ENCODE measurements around the gene FKBP2. TPM values are rescaled to one million over a fixed set of nuclear protein-coding genes. Genes with fewer than 3 reads are reported as not detected.

FKBP2 gene
- total RNA-seq, 1 experiment from 2014 or later: 57.2 TPM

- TF ChIP-seq MAX (CRISPR knock-in tag; IDR thresholded peaks at IDR 0.05) (no peak), CREB1 (CRISPR knock-in tag; IDR thresholded peaks at IDR 0.05) (no peak)
Measured at GRCh38 chr11:64244107-64244506, 3.2 kb downstream of the FKBP2 start (continued).

- POLR2A ChIA-PET: interaction anchor here (0.8 to 1.9 kb wide), 5 partner anchors 22 to 96 kb away, joined by 3 to 6 read pairs (median 4); partner anchors contain the start of genes ESRRA and STIP1
Measured at GRCh38 chr11:64244966-64245365, 4.1 kb downstream of the FKBP2 start.

GRCh38 chr11:64245401-64245796 is 4.5 kb downstream of the FKBP2 start:
- ChIA-PET POLR2A (interaction anchor here (0.8 to 1.9 kb wide), 5 partner anchors 22 to 60 kb away, joined by 3 to 7 read pairs (median 4); partner anchors contain the start of genes ESRRA and STIP1), CTCF (interaction anchor here (0.7 to 3.2 kb wide), 5 partner anchors 20 to 86 kb away, joined by 3 to 14 read pairs (median 7); partner anchors contain the start of genes NUDT22 and TRPT1)
- Mint-ChIP-seq H3K36me3 (peaks cover 8% of the 10 kb centered on the region), H3K27ac (no peak overlapping the region), H3K4me1 (peaks cover 49% of the 10 kb centered on the region), H3K4me3 (peak overlapping the region; percentile 85), H3K9me3 (no peaks in the 10 kb centered on the region), H3K27me3 (ENCODE audit: low read depth) (no peaks in the 10 kb centered on the region)
- TF ChIP-seq ATF6 (CRISPR knock-in tag; IDR thresholded peaks at IDR 0.05) (no peak), ESRRA (CRISPR knock-in tag; IDR thresholded peaks at IDR 0.05; ENCODE audit: borderline replicate concordance) (0 out of 2 replicates have a peak, but pooled peaks have one; percentile 7), KAT7 (CRISPR knock-in tag; IDR thresholded peaks at IDR 0.05; ENCODE audit: borderline replicate concordance) (no peak)
- DNase-seq (ENCODE audit: low spot score) (no peak), ATAC-seq (no peak)

More at GRCh38 chr11:64244966-64245365, 4.1 kb downstream of the FKBP2 start:
- TF ChIP-seq ETV6 (CRISPR knock-in tag; IDR thresholded peaks at IDR 0.05): 0 out of 2 replicates have a peak, but pooled peaks have one; percentile 23
- TF ChIP-seq JAZF1 (CRISPR knock-in tag; IDR thresholded peaks at IDR 0.05): no peak
- TF ChIP-seq MLX (CRISPR knock-in tag; IDR thresholded peaks at IDR 0.05): no peak
- TF ChIP-seq FOXK1 (CRISPR knock-in tag; IDR thresholded peaks at IDR 0.05): 0 out of 2 replicates have a peak, but pooled peaks have one; percentile 38
- TF ChIP-seq NFYB (CRISPR knock-in tag; conservative IDR thresholded peaks at IDR 0.05; ENCODE audit: low read depth): no peak
- TF ChIP-seq RELA (CRISPR knock-in tag; IDR thresholded peaks at IDR 0.05; ENCODE audit: borderline replicate concordance): no peak
- no peak for TF ChIP-seq PRDM15 (CRISPR knock-in tag; IDR thresholded peaks at IDR 0.05)
- H3K27me3 Mint-ChIP-seq (ENCODE audit: low read depth): no peaks in the 10 kb centered on the region
- H3K27ac Mint-ChIP-seq: no peak overlapping the region
- CTCF ChIA-PET: interaction anchor here (1.9 to 3.2 kb wide), 5 partner anchors 19 to 110 kb away, joined by 5 to 14 read pairs (median 8); partner anchors contain the start of genes NUDT22 and TRPT1
- DNase-seq (ENCODE audit: low spot score) (no peak), ATAC-seq (no peak)
- peaks cover 51% of the 10 kb centered on the region for H3K4me1 Mint-ChIP-seq
- H3K36me3 Mint-ChIP-seq: peaks cover 8% of the 10 kb centered on the region
- peak overlapping the region; percentile 85 for H3K4me3 Mint-ChIP-seq
- no peaks in the 10 kb centered on the region for H3K9me3 Mint-ChIP-seq

All from WTC11 (cell line).